ENCODE data around the gene ALDH5A1. TPM values are rescaled to one million over a fixed set of nuclear protein-coding genes. Genes with fewer than 3 reads are reported as not detected.

Gene ALDH5A1
- total and polyA plus RNA-seq, 10 of the 15 experiments (the other 5 are each of a cell fraction or from before 2014, with no cell fraction given), result 2.6 to 13.8 (median 9.3) TPM

DNA sequence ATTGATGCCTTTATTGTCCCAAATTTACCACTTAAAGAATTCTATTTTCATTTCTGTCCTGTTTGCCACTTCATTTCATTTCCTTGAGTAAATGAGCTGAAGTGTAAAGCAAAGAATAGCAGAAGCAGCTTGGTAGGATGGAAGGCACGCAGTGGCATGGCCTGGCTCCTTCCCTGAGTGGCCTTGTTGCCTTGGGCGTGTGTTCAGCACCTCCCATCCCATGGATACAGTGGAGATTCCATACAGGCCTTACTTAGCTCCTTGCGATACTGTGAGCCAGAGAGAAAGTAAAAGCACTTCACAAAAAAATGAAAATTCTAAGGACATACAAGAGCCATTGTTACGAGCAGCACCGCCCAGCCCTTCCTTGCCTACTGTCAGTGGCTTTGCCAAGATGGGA is 39.6 kb downstream of the ALDH5A1 start:
- SMC1A ChIA-PET (ENCODE audit: uncharacterized antibody, unreplicated experiment), result interaction anchor here (0.9 to 1.0 kb wide), 2 partner anchors 13 to 17 kb away, joined by 3 to 4 read pairs; no protein-coding TSS in a partner anchor
- no peaks in the 10 kb centered on the region for H3K4me1 ChIP-seq (ENCODE audit: control insufficient read depth, insufficient read depth, low read length)
- H3K79me2 ChIP-seq (ENCODE audit: control insufficient read depth, insufficient read depth, low read length), result no peaks in the 10 kb centered on the region
- FAIRE-seq (no peak), DNase-seq (ENCODE audit: low read depth, low spot score) (no peak), ATAC-seq (no peak)
- no peaks in the 10 kb centered on the region for H4K20me1 ChIP-seq (ENCODE audit: control insufficient read depth, insufficient read depth)
- no peak overlapping the region for H2AFZ ChIP-seq (ENCODE audit: control insufficient read depth, low read depth, low read length)
- CTCF ChIA-PET, result no interaction called here
- POLR2A ChIA-PET, result no interaction called here
- no peak overlapping the region for H3K27ac ChIP-seq (ENCODE audit: control insufficient read depth, insufficient read depth)
- no peak overlapping the region for H3K4me2 ChIP-seq (ENCODE audit: control insufficient read depth, insufficient read depth)
- no peak overlapping the region for H3K9ac ChIP-seq (ENCODE audit: control insufficient read depth, insufficient read depth, low read length)
- H3K4me3 ChIP-seq, result no peak overlapping the region
- no TSS peak for BruUV-seq (replicated peaks)
- intact Hi-C loops (cut with micrococcal nuclease; ENCODE audit: unreplicated experiment) (no loop called here), in situ Hi-C loops (cut with MboI) (no loop called here)
- WGBS (ENCODE audit: insufficient coverage, insufficient replicate concordance, low lambda C conversion rate, missing lambda C conversion rate), result 71% methylated on average over 5 of the region's 5 CpGs
- no peaks in the 10 kb centered on the region for H3K9me3 ChIP-seq (replicated peaks; ENCODE audit: control insufficient read depth, insufficient read depth, low read length)
- no peaks in the 10 kb centered on the region for H3K27me3 ChIP-seq (replicated peaks in 1 of 2; ENCODE audit: control insufficient read depth in 2 of 2, insufficient read depth in 2 of 2, low read length in 1 of 2)
- no peaks in the 10 kb centered on the region; a peak in 1 of 4 replicates for H3K36me3 ChIP-seq (ENCODE audit: control insufficient read depth in 2 of 2, insufficient read depth in 2 of 2, low read length in 1 of 2)
- RAD21 ChIA-PET (ENCODE audit: unreplicated experiment), result no interaction called here
- TF ChIP-seq TBL1XR1 (IDR thresholded peaks at IDR 0.05; ENCODE audit: low read depth, low read length), result no peak
- TF ChIP-seq, protein P1, sequence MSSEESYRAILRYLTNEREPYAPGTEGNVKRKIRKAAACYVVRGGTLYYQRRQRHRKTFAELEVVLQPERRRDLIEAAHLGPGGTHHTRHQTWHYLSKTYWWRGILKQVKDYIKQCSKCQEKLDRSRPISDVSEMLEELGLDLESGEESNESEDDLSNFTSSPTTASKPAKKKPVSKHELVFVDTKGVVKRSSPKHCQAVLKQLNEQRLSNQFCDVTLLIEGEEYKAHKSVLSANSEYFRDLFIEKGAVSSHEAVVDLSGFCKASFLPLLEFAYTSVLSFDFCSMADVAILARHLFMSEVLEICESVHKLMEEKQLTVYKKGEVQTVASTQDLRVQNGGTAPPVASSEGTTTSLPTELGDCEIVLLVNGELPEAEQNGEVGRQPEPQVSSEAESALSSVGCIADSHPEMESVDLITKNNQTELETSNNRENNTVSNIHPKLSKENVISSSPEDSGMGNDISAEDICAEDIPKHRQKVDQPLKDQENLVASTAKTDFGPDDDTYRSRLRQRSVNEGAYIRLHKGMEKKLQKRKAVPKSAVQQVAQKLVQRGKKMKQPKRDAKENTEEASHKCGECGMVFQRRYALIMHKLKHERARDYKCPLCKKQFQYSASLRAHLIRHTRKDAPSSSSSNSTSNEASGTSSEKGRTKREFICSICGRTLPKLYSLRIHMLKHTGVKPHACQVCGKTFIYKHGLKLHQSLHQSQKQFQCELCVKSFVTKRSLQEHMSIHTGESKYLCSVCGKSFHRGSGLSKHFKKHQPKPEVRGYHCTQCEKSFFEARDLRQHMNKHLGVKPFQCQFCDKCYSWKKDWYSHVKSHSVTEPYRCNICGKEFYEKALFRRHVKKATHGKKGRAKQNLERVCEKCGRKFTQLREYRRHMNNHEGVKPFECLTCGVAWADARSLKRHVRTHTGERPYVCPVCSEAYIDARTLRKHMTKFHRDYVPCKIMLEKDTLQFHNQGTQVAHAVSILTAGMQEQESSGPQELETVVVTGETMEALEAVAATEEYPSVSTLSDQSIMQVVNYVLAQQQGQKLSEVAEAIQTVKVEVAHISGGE (CRISPR knock-in tag; IDR thresholded peaks at IDR 0.05), result no peak
- no peak for TF ChIP-seq CREB1 (IDR thresholded peaks at IDR 0.05; ENCODE audit: low read depth)
- TF ChIP-seq NFYB (IDR thresholded peaks at IDR 0.05; ENCODE audit: insufficient read depth, low read depth, low read length), result no peak
- no peak for TF ChIP-seq EZH2 (IDR thresholded peaks at IDR 0.05; ENCODE audit: borderline replicate concordance, control insufficient read depth, low read depth, low read length)
- no peak for TF ChIP-seq JUNB (IDR thresholded peaks at IDR 0.05)
- TF ChIP-seq PML (IDR thresholded peaks at IDR 0.05; ENCODE audit: low read length), result no peak
- TF ChIP-seq, protein P2, sequence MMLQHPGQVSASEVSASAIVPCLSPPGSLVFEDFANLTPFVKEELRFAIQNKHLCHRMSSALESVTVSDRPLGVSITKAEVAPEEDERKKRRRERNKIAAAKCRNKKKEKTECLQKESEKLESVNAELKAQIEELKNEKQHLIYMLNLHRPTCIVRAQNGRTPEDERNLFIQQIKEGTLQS (IDR thresholded peaks at IDR 0.05; ENCODE audit: borderline replicate concordance, extremely low read depth, low read depth, low read length), result no peak
- no peak for TF ChIP-seq ZZZ3 (IDR thresholded peaks at IDR 0.05; ENCODE audit: control insufficient read depth, insufficient read length, low read depth)
- TF ChIP-seq SMARCA5 (IDR thresholded peaks at IDR 0.05), result no peak
- TF ChIP-seq RELA (IDR thresholded peaks at IDR 0.05; ENCODE audit: borderline replicate concordance, partially characterized antibody), result no peak
- no peak for TF ChIP-seq CUX1 (IDR thresholded peaks at IDR 0.05; ENCODE audit: insufficient replicate concordance, low read depth, low read length)
- TF ChIP-seq SMAD5 (IDR thresholded peaks at IDR 0.05; ENCODE audit: low read depth), result no peak
- no peak for TF ChIP-seq NR2C1 (IDR thresholded peaks at IDR 0.05)
- TF ChIP-seq MYC (IDR thresholded peaks at IDR 0.05; ENCODE audit: insufficient read depth, insufficient read length, insufficient replicate concordance, low read length, severe bottlenecking), result no peak
